ENCODE data around the gene UBE2N.

- TF ChIP-seq, protein P1, sequence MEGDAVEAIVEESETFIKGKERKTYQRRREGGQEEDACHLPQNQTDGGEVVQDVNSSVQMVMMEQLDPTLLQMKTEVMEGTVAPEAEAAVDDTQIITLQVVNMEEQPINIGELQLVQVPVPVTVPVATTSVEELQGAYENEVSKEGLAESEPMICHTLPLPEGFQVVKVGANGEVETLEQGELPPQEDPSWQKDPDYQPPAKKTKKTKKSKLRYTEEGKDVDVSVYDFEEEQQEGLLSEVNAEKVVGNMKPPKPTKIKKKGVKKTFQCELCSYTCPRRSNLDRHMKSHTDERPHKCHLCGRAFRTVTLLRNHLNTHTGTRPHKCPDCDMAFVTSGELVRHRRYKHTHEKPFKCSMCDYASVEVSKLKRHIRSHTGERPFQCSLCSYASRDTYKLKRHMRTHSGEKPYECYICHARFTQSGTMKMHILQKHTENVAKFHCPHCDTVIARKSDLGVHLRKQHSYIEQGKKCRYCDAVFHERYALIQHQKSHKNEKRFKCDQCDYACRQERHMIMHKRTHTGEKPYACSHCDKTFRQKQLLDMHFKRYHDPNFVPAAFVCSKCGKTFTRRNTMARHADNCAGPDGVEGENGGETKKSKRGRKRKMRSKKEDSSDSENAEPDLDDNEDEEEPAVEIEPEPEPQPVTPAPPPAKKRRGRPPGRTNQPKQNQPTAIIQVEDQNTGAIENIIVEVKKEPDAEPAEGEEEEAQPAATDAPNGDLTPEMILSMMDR (IDR thresholded peaks at IDR 0.05): no peak
- TF ChIP-seq POLR2A (IDR thresholded peaks at IDR 0.05): no peak
Observed at GRCh38 chr12:93443576-93443975, 1.8 kb upstream of the UBE2N start.
